Measurements from ENCODE around the gene SOD2.

DNA sequence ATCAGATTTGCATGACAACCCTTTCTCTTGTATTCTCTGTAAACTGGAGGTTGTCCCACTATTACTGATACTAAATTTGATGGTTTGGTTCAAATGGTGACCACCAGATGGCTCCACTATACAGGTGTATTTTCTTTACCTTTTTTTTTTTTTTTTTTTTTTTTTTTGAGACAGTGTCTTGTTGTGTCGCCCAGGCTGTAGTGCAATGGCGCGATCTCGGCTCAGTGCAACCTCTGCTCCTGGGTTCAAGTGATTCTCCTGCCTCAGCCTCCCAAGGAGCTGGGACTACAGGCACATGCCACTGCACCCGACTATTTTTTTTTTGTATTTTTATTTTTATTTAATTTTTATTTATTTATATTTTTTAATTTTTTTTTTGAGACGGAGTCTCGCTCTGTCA lies 27.7 kb upstream of the SOD2 start:
- TF ChIP-seq EP300 (IDR thresholded peaks at IDR 0.05) (no peak), POLR2A (IDR thresholded peaks at IDR 0.05; ENCODE audit: low read depth) (no peak), POLR2AphosphoS5 (IDR thresholded peaks at IDR 0.05) (no peak)
- TF ChIP-seq, protein P1, sequence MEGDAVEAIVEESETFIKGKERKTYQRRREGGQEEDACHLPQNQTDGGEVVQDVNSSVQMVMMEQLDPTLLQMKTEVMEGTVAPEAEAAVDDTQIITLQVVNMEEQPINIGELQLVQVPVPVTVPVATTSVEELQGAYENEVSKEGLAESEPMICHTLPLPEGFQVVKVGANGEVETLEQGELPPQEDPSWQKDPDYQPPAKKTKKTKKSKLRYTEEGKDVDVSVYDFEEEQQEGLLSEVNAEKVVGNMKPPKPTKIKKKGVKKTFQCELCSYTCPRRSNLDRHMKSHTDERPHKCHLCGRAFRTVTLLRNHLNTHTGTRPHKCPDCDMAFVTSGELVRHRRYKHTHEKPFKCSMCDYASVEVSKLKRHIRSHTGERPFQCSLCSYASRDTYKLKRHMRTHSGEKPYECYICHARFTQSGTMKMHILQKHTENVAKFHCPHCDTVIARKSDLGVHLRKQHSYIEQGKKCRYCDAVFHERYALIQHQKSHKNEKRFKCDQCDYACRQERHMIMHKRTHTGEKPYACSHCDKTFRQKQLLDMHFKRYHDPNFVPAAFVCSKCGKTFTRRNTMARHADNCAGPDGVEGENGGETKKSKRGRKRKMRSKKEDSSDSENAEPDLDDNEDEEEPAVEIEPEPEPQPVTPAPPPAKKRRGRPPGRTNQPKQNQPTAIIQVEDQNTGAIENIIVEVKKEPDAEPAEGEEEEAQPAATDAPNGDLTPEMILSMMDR (IDR thresholded peaks at IDR 0.05), result peak; percentile 34 to 46 (median 34)
